HG03025 (cell line): ENCODE data around the gene CLIC1.

Experiments used
- ATAC-seq: cut with Tn5 transposase; IDR thresholded peaks from one replicate; pipeline ENCODE4 v1.9.1; 2021; ENCODE audit warnings: mild to moderate bottlenecking, moderate library complexity; ENCODE audit not compliant: unreplicated experiment, low FRiP score

The CLIC1 gene

GRCh38 chr6:31707701-31708100, 28.6 kb downstream of the CLIC1 start:
- ATAC-seq, result no peak

- no peak for ATAC-seq
These were observed 29.7 kb downstream of the CLIC1 start, which contains the start of gene LY6G6F for GRCh38 chr6:31706599-31706998. Gene LY6G6F, plus strand, starts transcription at chr6:31706866. Its CDS starts 41 bp downstream, at chr6:31706907.

- ATAC-seq, result no peak
These were observed 30.4 kb downstream of the CLIC1 start for GRCh38 chr6:31705931-31706330.

- ATAC-seq, result peak; percentile 71
These were observed 33.3 kb downstream of the CLIC1 start, which contains the start of gene ABHD16A for GRCh38 chr6:31702819-31703716. Gene ABHD16A, minus strand, starts transcription at chr6:31703324. Its CDS starts 43 bp downstream, at chr6:31703281.

GRCh38 chr6:31702405-31702818, 33.9 kb downstream of the CLIC1 start:
- no peak for ATAC-seq

GRCh38 chr6:31701666-31702404, 34.5 kb downstream of the CLIC1 start:
- ATAC-seq, result no peak

- ATAC-seq, result no peak
These were observed 35.5 kb downstream of the CLIC1 start for GRCh38 chr6:31700740-31701401.

- ATAC-seq, result no peak
These were observed 38.8 kb downstream of the CLIC1 start for GRCh38 chr6:31697555-31697954.

GRCh38 chr6:31693535-31693934, 42.8 kb downstream of the CLIC1 start:
- no peak for ATAC-seq

GRCh38 chr6:31692886-31693285, 43.4 kb downstream of the CLIC1 start:
- no peak for ATAC-seq

- no peak for ATAC-seq
These were observed 44.0 kb downstream of the CLIC1 start for GRCh38 chr6:31692353-31692752.

- no peak for ATAC-seq
These were observed 44.7 kb downstream of the CLIC1 start for GRCh38 chr6:31691564-31692108.

- no peak for ATAC-seq
These were observed 45.3 kb downstream of the CLIC1 start for GRCh38 chr6:31691078-31691463.

GRCh38 chr6:31690231-31691077, 45.9 kb downstream of the CLIC1 start:
- no peak for ATAC-seq

GRCh38 chr6:31689249-31690110, 46.9 kb downstream of the CLIC1 start:
- ATAC-seq, result no peak

- no peak for ATAC-seq
These were observed 48.3 kb downstream of the CLIC1 start for GRCh38 chr6:31687860-31688693.

GRCh38 chr6:31687321-31687720, 49.0 kb downstream of the CLIC1 start:
- ATAC-seq, result no peak

- no peak for ATAC-seq
These were observed 49.8 kb downstream of the CLIC1 start for GRCh38 chr6:31686483-31686882.
